GM21447 (cell line): ENCODE measurements around the gene ZXDC.

Experiments used
- ATAC-seq: cut with Tn5 transposase; IDR thresholded peaks from one replicate; pipeline ENCODE4 v1.9.1; 2021; ENCODE audit not compliant: unreplicated experiment

The ZXDC gene, protein sequence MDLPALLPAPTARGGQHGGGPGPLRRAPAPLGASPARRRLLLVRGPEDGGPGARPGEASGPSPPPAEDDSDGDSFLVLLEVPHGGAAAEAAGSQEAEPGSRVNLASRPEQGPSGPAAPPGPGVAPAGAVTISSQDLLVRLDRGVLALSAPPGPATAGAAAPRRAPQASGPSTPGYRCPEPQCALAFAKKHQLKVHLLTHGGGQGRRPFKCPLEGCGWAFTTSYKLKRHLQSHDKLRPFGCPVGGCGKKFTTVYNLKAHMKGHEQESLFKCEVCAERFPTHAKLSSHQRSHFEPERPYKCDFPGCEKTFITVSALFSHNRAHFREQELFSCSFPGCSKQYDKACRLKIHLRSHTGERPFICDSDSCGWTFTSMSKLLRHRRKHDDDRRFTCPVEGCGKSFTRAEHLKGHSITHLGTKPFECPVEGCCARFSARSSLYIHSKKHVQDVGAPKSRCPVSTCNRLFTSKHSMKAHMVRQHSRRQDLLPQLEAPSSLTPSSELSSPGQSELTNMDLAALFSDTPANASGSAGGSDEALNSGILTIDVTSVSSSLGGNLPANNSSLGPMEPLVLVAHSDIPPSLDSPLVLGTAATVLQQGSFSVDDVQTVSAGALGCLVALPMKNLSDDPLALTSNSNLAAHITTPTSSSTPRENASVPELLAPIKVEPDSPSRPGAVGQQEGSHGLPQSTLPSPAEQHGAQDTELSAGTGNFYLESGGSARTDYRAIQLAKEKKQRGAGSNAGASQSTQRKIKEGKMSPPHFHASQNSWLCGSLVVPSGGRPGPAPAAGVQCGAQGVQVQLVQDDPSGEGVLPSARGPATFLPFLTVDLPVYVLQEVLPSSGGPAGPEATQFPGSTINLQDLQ

DNA sequence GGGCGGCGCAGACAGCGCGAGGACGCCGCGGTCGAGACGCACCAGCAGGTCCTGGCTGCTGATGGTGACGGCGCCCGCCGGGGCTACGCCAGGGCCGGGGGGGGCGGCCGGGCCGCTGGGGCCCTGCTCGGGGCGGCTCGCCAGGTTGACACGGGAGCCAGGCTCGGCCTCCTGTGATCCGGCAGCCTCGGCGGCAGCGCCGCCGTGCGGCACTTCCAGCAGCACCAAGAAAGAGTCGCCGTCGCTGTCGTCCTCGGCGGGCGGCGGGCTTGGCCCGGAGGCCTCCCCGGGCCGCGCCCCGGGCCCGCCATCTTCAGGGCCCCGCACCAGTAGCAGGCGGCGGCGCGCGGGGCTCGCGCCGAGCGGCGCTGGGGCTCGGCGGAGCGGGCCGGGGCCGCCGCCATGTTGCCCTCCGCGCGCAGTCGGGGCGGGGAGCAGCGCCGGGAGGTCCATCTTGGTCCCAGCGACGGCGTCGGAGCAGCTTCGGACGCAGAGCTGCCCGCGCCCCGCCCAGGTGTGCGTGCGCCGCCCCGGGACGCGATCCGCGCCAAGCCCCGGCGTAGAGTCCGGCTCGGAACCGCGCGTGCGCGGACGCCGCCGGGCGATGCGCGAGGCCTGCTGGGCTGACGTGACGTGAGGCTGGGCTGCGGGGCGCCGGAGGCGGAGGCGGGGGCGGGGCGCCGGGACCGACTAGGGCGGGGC is at the start of gene ZXDC:
TSS of gene ZXDC (minus strand) at position 479 of the 702 bp plus-strand sequence. CDS start at position 453, 26 bp downstream.
- peak; percentile 66 for ATAC-seq

DNA sequence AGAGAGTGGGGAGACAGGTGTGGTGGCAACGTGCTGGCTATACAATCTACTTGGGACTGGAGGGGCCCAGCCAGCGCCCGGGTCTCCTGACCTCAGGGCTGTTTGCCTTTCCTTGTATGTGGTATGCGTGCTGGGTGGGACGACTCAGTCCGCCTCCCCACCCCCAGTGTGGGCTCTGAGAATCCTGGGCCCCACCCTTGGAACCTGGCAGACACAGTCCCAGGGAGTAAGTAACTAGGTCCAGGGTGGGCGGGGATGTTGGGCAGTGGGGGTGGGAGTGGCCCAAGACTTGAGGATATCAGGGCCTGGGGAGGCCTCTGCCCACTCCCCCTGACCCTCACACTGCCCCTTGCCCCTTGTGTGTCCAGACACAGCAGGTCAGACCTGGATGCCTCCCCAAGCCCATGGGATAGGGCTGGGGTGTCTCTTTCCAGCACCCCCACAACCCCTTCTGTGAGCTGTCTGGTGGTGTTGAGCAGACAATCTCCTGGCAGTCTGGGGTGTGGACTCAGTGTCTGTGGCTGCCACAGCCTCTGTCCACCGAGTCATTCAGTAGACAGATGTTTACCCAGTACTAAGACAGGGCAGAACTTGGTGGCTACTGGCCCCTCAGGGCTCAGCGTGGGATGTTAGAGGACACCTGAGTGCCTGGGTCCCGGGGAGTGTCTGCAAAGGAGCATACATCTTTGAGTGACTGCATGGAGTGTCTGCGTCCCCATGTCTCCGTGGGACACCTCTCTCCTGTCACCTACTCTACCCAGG is 49.6 kb upstream of the ZXDC start:
- ATAC-seq = no peak

DNA sequence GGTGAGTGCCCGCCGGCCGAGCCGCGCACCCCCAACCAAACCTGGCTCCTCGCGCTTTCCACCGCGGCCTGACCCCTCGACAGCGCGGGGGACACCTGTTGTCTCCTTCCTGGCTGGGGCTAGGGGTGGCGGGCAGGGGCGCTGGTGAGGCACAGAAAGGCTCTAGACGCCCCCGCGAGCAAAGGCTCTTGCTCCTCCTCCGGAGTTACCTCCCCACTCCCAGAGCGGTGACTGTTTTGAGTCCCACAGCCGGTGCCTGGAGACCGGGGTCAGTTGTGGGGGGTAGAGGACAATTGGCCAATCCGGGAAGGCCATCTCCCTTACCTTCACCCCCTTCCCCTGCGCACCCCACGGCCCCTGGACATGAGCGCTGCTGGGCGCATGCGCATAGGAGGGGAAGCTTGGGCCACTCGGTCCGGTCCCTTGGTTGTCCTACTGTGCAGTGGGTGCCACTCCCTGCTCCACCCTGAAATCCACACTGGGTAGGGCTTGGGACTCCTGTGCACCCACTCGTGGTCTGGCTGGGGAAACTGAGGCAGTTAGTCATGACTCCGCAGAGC is 48.8 kb upstream of the ZXDC start:
- no peak for ATAC-seq

DNA sequence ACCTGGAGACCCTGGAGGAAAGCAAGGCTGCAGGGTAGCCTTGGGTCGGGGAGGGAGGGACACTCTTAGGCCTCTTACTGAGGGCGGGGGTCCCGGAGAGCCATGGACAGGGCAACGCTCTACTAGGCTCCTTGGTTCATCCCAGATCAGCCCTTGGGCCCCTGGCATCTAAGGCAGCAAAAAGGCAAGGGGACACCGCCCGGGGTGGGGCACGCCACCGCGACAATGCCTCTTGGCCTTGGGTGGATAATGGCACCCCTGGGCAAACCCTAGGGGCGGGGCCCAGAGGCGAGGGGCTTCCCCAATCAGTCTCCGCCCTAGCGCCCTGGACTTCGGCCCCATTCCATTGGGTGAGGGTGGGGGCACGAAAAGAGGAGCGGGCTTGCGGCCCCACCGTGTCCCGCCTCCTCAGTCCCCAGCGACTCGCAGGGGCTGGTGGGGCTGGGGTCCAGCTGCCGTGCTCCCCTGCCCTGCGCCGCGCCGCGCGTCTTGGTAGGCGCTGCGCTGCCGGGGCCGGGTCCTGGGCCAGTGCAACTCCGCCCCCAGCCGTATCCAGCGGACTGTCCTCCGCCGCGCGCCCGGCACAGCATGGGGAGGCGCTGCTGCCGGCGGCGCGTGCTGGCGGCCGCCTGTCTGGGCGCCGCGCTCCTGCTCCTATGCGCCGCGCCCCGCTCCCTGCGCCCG is 48.2 kb upstream of the ZXDC start, which contains the start of gene CHST13:
TSS of gene CHST13 (plus strand) at position 411 of the 684 bp plus-strand sequence. CDS start at position 589, 178 bp downstream.
- ATAC-seq = no peak

DNA sequence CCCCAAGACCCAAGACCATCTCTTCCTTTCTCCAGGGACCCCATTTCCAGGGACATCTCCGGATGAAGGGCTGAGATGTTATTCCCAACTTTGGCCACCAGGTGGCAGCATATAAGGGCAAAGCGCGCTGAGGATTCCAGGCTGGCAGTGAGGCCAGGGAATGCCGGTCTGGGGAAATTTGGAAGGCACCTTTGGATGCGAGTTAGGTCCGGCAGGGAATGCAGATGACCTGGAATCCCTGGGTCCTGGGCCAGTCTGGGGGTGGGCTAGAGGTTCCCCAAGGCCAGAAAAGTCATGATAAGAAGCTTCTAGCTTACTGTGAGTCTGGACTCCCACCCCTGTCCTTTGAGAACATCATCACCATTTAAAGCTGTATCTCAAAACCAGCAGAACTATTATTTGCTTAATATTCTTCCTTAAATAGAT is 46.7 kb upstream of the ZXDC start:
- no peak for ATAC-seq

DNA sequence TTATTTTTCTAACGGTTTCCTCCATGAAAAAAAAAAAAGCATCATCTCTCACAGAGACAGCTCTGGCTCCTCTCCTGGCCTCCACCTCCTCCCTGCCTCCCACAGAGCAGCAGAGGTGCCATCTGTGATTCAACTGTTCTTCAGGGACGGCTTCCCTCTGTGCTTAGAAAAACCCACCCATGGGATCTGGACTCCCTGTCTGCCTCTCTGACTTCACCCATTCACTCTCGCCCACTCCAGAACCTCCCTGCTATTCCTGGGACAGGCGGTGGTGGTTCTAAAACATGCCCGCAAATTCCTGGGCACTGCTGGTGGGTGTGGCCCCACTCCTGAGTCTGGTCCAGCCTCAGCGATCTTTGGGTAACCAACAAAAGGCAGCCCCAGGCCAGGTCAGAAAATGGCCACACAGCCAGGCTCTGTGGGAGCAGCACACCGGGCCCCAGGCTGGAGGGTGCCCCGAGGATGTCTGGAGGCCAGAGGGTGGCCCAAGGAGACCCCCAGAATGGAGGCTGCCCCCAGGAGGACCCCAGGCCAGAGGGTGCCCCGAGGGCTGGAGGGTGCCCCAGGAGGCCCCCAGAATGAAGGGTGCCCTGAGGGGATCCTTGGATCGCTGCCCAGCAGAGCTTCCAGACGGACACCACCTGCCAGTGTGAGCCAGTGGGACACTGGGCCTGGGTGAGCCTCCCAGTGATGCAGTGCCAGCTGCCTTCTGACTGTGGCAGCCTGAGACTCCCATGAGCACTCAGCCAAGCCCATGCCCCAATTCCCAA is 45.6 kb upstream of the ZXDC start:
- ATAC-seq = no peak

DNA sequence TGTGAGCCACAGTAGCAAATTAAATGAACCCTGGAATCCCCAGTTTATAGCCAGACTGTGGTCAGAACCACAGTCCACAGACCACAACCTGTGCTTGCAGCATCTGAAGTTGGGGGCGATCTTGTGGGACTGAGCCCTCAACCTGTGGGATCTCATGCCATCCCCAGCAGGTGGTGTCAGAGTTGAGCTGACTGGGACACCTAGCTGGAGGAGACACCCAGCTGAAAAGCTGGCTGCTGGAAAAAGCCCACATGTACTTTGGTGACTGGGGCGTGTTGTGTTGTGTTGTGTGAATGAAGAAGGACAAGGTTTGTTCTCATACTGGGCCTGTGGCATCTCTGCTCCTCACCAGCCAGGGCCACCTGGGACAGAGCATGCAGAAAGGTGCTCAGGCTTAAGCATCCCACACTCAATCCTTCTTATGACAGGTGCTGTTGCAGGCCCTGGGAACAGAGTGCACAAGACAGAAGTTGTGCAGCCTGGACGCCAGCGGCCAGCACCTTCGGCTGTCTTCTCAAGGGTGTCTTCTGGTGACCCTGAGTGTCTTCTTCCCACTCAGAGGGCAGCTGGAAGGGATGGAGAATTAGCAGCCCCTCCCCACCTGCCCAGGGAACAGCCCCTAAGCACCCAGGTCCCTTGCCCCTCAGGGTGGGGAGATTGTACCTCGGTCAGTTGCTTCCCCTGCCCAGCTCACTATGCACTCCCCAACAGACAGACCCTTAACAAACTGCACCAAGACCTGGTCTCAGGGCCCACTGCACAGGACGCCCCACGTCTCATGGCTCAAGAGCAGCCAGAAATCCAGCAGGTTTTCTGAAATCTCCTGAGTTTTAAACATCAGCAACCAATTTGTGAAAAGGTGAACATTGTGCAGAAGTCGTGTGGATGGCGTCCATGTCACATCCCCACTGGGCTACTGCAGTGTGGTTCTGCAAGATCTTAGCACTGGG is 44.1 kb upstream of the ZXDC start:
- ATAC-seq = no peak

DNA sequence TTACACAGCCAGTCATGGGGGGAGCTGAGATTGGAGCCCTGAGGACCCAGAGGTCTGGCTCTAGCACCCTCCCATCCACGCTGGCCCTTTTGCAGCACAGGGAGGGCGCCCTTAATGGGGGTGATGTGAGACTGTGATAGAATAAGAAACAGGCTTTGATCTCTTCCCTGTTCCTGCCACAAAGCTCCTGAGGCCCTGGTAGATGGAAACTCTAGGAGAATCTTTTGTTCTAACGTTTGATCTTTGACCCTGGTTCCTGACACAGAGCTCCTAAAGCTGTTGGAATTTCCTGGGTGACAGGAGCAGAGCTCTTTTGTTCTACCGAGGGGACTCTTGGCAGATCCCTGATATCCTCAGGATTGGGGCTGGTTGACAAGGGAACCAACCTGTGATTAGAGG is 43.1 kb upstream of the ZXDC start:
- no peak for ATAC-seq

DNA sequence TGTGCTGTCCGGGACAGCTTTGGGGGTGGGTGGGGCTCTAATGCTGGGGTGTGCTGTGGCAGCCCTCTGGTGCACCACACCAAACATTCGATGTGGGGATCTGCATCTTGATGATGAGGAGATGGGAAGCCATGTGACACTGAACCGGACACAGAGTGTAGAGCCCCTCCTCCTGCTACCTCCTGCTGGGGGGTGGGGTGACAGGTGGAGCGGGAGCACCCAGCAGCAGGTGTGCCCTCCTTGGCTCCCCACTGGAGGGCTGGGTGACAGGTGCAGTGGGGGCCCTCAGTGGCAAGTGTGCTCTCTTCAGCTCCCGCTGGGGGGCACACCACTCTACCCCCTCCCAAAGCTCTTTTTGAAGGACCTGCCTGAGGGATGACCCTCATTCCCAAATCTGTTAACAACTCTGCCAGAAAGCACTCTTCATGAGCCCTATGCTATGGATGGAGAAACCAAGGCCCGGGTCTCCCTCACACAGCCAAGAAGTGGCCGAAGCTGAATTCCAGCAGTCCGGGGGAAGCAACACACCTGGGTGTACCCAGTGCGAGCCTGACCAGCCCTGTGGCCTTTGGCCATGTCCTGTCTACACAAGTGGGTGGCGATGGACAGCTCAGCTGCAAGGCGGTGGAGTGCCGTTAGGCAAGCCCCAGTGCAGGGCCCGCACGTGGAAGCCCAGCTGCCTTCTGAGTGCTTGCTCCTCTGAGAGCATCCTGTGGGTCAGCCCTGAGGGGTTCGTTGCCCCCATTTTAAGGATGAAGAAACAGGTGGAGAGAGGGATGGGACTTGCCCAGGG is 42.5 kb upstream of the ZXDC start:
- no peak for ATAC-seq

DNA sequence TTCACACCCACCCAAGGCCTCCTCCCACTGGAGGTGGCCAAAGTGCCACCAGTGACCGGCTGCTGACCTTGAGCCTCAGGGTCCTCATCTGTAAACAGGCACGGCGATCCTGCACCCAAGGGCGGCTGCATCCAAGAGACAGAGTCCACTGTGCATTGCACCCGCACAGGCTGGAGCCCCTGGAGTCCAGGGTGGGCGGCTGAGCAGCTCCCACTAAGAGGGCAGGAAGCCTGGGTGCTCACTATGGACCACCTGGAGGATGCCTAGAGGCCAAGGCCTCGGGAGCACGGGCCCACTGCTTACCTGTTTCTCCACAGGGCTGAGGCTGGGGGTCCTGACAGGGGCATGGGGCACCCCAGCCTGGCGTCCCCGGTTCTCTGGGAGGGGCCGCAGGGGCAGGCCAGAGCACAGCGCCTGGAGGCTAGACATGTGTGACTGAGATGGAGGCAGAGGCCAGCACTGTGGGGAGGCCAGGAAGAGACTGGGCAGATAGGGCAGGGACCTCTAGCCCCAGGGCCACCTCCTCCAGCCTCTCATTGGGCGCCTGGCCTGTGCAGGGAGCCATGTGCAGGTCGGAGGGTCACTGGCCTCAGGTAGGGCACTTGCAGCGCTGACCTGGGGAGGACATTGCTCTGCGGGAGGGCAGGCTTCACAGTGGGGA is 41.7 kb upstream of the ZXDC start, which contains the start of gene UROC1:
TSS of gene UROC1 (minus strand) at position 483 of the 661 bp plus-strand sequence. CDS start at position 429, 54 bp downstream.
- ATAC-seq = no peak

DNA sequence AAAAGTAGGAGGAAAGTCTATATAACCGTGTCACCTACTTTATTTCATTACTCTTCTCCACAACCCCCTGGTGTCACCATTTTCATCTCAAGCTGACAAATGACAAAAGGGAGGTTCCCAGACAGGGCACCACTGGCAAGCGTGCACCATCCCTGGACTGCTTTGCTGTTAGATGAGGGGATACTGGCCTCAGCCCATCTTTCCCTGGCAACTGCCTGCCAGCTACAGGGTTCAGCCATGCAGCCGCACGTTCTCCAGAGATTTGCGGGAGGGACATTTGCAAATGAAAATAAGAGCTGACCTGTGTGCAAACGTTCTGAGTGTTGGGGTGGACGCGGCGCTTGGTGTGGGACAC is 41.2 kb upstream of the ZXDC start:
- no peak for ATAC-seq

DNA sequence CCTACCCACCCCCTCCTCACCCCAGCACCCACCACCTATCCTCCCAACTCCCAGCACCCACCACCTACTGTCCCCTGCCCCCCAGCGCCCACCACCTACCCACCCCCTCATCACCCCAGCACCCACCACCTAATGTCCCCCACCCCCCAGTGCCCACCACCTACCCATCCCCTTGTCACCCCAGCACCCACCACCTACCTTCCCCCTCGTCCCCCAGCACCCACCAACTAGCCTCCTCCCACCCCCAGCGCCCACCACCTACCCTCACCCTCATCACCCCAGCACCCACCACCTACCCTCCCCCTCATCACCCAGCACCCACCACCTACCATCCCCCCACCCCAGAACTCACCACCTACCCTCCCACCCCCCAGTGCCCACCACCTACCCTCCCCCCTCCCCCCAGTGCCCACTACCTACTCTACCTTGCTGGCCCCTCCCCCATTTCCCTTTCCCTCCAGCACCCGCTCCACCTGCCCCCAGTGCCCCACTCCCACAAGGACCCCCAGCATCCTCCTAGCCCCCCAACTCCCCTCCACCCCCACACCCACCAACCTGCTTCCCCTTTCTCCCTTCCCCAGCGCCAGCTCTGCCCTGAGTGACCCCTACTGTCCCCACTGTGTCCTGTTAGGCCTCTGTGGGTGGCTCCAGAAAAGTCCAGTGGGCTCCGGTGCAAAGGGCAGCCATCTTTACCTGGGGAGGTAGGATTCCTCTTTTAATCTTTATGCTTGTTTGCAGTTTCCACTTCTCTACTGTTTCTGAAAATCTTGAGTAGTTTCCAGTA is 40.7 kb upstream of the ZXDC start:
- no peak for ATAC-seq

DNA sequence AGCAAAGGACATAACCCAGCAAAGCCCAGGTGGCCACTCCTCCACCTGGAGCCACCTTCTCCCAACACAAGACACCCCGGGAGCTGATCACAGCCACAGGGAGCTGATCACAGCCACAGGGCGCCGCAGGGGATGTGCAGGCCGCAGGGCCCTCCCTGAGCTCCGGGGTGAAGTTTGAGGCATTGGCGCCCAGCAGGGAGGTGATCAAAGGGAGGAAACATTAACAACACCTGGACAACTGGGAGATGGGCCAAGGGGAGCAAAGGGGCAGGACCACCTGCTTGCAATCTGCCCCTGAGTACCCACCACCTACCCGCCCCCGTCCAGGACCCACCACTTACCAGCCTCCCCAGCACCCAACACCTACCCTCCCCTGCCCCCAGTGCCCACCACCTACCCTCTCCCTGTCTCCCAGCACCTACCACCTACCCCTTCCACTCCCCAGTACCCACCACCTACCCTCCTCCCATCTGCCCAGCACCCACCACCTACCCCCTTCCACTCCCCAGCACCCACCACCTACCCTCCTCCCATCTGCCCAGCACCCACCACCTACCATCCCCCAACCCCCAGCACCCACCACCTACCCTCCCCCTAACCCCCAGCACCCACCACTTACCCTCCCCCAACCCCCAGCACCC is 39.5 kb upstream of the ZXDC start:
- ATAC-seq = no peak

DNA sequence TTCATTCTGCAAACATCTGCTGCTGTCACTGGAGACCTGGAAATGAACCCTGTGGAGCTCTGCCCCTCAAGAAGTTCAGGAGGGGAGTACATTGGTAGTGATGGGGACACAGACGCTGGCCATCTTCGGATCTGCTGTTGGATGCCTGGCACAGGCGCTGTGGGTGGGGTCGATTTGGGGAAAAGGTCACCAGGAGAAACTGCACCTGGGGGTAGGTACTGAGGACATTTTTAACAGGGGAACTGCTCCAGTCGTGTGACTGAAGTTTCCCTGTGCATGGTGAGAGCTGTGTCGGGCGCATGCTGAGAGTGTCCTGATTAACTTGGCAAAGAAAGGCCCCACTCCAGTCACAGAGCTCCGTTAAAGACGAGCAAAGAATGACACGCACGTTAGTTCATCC is 38.5 kb upstream of the ZXDC start:
- ATAC-seq = no peak
